Effector memory CD4-positive, alpha-beta T cell (primary cell): ENCODE measurements around the gene PDSS2.
"Not testable (repeated sequence)": the region's sequence is repeated elsewhere in the genome, so short reads cannot be mapped to it uniquely, and the experiment has no call there.

Source experiments
- DNase-seq, 3 donors: peaks; one replicate each; pipeline ENCODE4 v3.0.0-alpha.2; 2020
- H3K27ac ChIP-seq: 2 replicates; pipeline ENCODE4 v1.7.0; 2013; ENCODE audit warnings: mild to moderate bottlenecking, low read length, moderate library complexity; ENCODE audit not compliant: insufficient read depth, poor library complexity, severe bottlenecking
- H3K27me3 ChIP-seq: replicated peaks from 2 replicates; pipeline ENCODE4 v1.7.0; 2013; ENCODE audit warnings: mild to moderate bottlenecking, low read length; ENCODE audit not compliant: insufficient read depth, control insufficient read depth, poor library complexity, severe bottlenecking
- H3K36me3 ChIP-seq: 2 replicates; pipeline ENCODE4 v1.7.0; 2013; ENCODE audit warnings: mild to moderate bottlenecking, low read length, moderate library complexity; ENCODE audit not compliant: control insufficient read depth, insufficient read depth
- H3K4me1 ChIP-seq: 2 replicates; pipeline ENCODE4 v1.7.0; 2013; ENCODE audit warnings: low read length, mild to moderate bottlenecking; ENCODE audit not compliant: control insufficient read depth, insufficient read depth, poor library complexity, severe bottlenecking
- H3K4me3 ChIP-seq: 2 replicates; pipeline ENCODE4 v1.7.0; 2013; ENCODE audit warnings: low read length, low read depth, mild to moderate bottlenecking; ENCODE audit not compliant: insufficient read depth, poor library complexity, severe bottlenecking
- H3K9me3 ChIP-seq: 2 replicates; pipeline ENCODE4 v1.7.0; 2013; ENCODE audit warnings: mild to moderate bottlenecking, low read length, moderate library complexity; ENCODE audit not compliant: control insufficient read depth

PDSS2 gene

GRCh38 chr6:107122748-107123147, 336.6 kb downstream of the PDSS2 start:
- no peaks in the 10 kb centered on the region for H3K36me3 ChIP-seq
- no peaks in the 10 kb centered on the region for H3K9me3 ChIP-seq
- H3K4me1 ChIP-seq: no peaks in the 10 kb centered on the region
- H3K4me3 ChIP-seq: no peak overlapping the region
- no peak overlapping the region for H3K27ac ChIP-seq
- no peak for DNase-seq
- no peaks in the 10 kb centered on the region for H3K27me3 ChIP-seq

- H3K27me3 ChIP-seq: no peaks in the 10 kb centered on the region
- H3K36me3 ChIP-seq: no peaks in the 10 kb centered on the region
- no peak for DNase-seq
- H3K4me1 ChIP-seq: no peaks in the 10 kb centered on the region
- H3K4me3 ChIP-seq: no peak overlapping the region
- H3K9me3 ChIP-seq: no peaks in the 10 kb centered on the region
- no peak overlapping the region for H3K27ac ChIP-seq
These were observed 337.3 kb downstream of the PDSS2 start for GRCh38 chr6:107121964-107122495.

- no peaks in the 10 kb centered on the region for H3K9me3 ChIP-seq
- no peak overlapping the region for H3K27ac ChIP-seq
- DNase-seq: no peak
These were observed 338.1 kb downstream of the PDSS2 start for GRCh38 chr6:107121266-107121665.

GRCh38 chr6:107120404-107120803, 339.0 kb downstream of the PDSS2 start:
- Histone ChIP-seq H3K36me3 (no peaks in the 10 kb centered on the region), H3K4me1 (peaks cover 6% of the 10 kb centered on the region), H3K9me3 (no peaks in the 10 kb centered on the region), H3K27ac (no peak overlapping the region), H3K4me3 (no peak overlapping the region), H3K27me3 (no peaks in the 10 kb centered on the region)
- DNase-seq: no peak

More at GRCh38 chr6:107121266-107121665, 338.1 kb downstream of the PDSS2 start:
- H3K4me1 ChIP-seq: peaks cover 3% of the 10 kb centered on the region
- no peak overlapping the region for H3K4me3 ChIP-seq
- no peaks in the 10 kb centered on the region for H3K27me3 ChIP-seq
- no peaks in the 10 kb centered on the region for H3K36me3 ChIP-seq

GRCh38 chr6:107118976-107119375, 340.4 kb downstream of the PDSS2 start:
- H3K27me3 ChIP-seq: no peaks in the 10 kb centered on the region

GRCh38 chr6:107118540-107118939, 340.8 kb downstream of the PDSS2 start:
- not testable (repeated sequence) for H3K4me3 ChIP-seq, DNase-seq, H3K4me1 ChIP-seq, H3K27ac ChIP-seq, H3K36me3 ChIP-seq, H3K9me3 ChIP-seq, H3K27me3 ChIP-seq

More at GRCh38 chr6:107118976-107119375, 340.4 kb downstream of the PDSS2 start:
- Histone ChIP-seq H3K4me3 (no peak overlapping the region), H3K27ac (no peak overlapping the region), H3K36me3 (no peaks in the 10 kb centered on the region), H3K4me1 (peaks cover 6% of the 10 kb centered on the region), H3K9me3 (no peaks in the 10 kb centered on the region)
- no peak for DNase-seq

- Histone ChIP-seq H3K27ac (no peak overlapping the region), H3K9me3 (no peaks in the 10 kb centered on the region), H3K4me1 (peaks cover 6% of the 10 kb centered on the region), H3K36me3 (no peaks in the 10 kb centered on the region), H3K27me3 (no peaks in the 10 kb centered on the region), H3K4me3 (no peak overlapping the region)
- no peak for DNase-seq
These were observed 342.4 kb downstream of the PDSS2 start for GRCh38 chr6:107116931-107117330.

- no peak overlapping the region for H3K27ac ChIP-seq
- H3K36me3 ChIP-seq: no peaks in the 10 kb centered on the region
- no peak for DNase-seq
- peaks cover 6% of the 10 kb centered on the region for H3K4me1 ChIP-seq
- peak overlapping the region; percentile 69 for H3K4me3 ChIP-seq
- H3K9me3 ChIP-seq: no peaks in the 10 kb centered on the region
- H3K27me3 ChIP-seq: no peaks in the 10 kb centered on the region
These were observed 343.0 kb downstream of the PDSS2 start for GRCh38 chr6:107116328-107116892.

GRCh38 chr6:107115695-107116327, 343.6 kb downstream of the PDSS2 start:
- Histone ChIP-seq H3K36me3 (no peaks in the 10 kb centered on the region), H3K27me3 (no peaks in the 10 kb centered on the region), H3K9me3 (no peaks in the 10 kb centered on the region), H3K4me1 (peaks cover 6% of the 10 kb centered on the region), H3K4me3 (peak overlapping the region; percentile 69), H3K27ac (no peak overlapping the region)
- no peak for DNase-seq

- Histone ChIP-seq H3K36me3 (no peaks in the 10 kb centered on the region), H3K27me3 (no peaks in the 10 kb centered on the region), H3K9me3 (no peaks in the 10 kb centered on the region), H3K4me1 (peaks cover 6% of the 10 kb centered on the region), H3K27ac (no peak within 1 kb of the TSS), H3K4me3 (peak within 1 kb of the TSS; percentile 69)
- peak; percentile 19 to 27 (median 26) for DNase-seq
These were observed 344.3 kb downstream of the PDSS2 start, which contains the start of gene BEND3 for GRCh38 chr6:107114926-107115694. BEND3 (minus strand) TSS chr6:107115515; CDS start chr6:107099285, 16,230 bp downstream.
